Measurements from ENCODE around the gene GCNT1.

- TF ChIP-seq POLR2A (IDR thresholded peaks at IDR 0.05; ENCODE audit: low read length) (no peak), GATA1 (IDR thresholded peaks at IDR 0.05; ENCODE audit: low read depth, low read length) (no peak)
Measured at GRCh38 chr9:76412638-76413037, 46.3 kb upstream of the GCNT1 start.
